Measurements from ENCODE around the gene REXO4. TPM values are rescaled to one million over a fixed set of nuclear protein-coding genes. Genes with fewer than 3 reads are reported as not detected.

REXO4 gene
- polyA plus RNA-seq, 4 donors = 27.7 to 33.4 (median 32.5) TPM

DNA sequence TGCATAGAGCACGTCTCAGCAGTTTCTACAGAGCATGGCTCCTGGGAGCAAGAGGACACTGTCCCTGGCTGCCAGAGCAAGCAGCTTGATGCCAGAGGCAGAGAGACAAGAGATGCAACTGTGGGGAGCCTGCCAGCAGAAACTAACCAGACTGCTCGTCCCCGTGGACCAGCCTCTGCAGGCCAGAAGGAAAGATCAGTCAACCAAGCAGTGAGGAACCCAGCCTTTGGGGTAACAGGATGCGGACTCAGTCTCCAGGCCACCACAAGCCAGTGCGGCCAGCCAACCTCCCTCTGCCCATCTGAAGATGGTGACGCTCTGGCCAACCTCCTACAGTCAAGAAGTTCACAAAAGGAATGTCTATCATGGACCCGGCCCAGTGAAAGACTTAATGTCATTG lies 45.7 kb downstream of the REXO4 start:
- DNase-seq (ENCODE audit: low read depth in 4 of 4, low spot score in 2 of 4) = no peak

DNA sequence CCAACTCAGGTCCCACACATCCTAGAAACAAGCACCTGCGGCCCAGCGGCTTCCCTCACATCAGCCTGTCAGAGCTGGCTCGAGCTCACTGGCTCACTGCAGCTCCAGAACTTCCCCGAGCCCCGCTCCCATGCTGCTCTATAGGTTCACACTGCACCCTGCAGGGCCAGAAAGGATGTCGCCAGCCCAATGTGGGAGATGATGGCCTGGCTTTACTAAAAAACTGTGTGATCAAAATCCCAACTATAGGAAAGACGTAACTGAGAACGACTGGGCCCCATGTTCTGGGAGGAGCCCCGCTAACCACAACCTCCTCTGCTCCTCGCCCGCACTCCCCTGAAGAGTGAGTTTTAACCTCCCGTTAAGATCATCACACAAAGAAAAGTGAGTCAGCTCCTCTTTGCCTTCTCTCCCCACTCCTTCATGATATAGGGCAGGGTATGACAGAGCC lies 46.5 kb downstream of the REXO4 start:
- DNase-seq (ENCODE audit: low read depth in 4 of 4, low spot score in 2 of 4) = no peak

DNA sequence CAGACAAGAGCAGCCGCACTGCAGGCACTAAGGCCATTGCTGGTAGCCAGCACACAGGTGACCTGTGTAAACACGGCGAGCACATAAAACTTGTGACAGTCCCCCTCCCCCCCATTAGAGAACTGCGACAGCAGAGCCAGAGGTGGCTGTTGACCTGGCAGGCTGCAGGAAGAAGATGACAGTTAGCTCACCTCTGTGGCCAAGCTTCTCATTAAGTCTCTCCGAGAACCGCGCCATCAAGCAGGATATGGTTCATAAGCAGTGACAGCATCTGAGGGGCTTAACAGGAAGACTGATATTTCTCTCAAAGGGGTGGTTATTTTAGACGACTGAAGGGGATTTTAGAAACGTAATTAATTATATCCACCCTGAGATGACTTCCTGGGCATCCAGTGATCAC lies 47.1 kb downstream of the REXO4 start:
- DNase-seq (ENCODE audit: low read depth in 4 of 4, low spot score in 2 of 4) = no peak

DNA sequence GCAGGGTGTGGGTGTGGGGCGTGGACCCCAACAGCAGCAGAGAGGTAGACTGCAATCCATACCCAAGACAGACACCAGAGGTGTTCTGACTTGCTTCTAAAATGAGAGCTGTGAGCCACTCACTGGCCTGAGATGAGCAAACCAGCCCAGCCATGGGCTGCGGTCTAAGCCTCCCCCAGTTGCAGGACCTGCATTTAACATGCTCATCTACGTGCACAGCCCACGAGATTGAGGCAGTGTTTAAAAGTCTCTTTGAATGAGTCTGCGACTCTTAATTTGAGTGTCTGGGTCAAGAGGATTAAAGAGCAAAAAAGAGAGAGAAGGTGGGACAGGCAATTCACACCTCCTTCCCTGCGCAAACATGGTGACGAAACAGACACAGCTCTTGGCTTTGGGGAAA lies 47.9 kb downstream of the REXO4 start:
- DNase-seq (ENCODE audit: low read depth in 4 of 4, low spot score in 2 of 4) = no peak

DNA sequence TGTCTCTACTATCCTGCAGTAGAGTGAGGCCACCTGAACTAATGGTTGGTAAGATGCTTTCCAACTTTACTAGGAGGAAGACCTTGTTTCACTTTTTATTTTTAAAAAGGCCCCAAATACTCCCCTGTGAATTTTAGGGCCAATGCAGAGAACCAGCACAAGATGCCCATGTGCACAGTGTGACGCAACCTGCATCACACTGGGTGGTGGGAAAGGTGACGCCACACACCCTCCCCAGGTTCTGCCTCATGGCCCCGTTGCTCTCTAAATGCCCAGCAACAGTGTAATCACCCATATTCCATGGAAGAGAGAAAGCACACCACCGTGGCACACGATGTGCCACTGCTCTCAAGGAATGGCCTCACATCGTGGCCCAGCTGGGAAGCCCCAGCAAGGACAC lies 48.4 kb downstream of the REXO4 start:
- no peak for DNase-seq (ENCODE audit: low read depth in 4 of 4, low spot score in 2 of 4)

DNA sequence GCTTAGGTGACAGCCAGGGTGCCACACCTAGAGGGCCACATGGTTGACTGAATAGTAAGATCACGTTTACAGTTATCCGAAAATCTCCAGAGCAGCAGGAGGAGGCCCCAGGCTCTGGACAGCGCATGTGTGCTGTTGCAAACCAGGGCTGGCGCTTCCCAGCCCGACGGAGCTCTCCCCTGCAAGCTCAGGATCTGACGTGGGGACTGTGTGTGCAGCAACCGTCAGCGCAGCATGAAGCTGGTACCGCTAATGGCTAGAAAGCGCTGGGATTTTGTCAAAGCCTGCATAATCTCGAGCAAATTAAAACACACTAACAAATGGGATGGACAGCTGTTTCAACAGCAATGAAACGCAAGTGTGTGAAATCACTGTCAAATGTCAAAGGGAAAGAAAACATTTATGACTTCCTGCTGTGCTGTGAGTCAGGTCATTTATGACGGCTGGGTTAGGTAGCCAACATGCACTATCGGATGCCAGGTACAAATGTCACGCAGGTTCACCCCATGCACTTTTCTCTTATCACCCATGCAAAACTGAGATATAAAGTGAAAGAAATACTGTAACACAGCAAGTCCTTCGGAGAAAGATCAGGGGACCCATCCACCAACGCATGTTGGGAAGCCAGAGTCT lies 49.4 kb downstream of the REXO4 start:
- DNase-seq (ENCODE audit: low read depth in 4 of 4, low spot score in 2 of 4) = no peak

DNA sequence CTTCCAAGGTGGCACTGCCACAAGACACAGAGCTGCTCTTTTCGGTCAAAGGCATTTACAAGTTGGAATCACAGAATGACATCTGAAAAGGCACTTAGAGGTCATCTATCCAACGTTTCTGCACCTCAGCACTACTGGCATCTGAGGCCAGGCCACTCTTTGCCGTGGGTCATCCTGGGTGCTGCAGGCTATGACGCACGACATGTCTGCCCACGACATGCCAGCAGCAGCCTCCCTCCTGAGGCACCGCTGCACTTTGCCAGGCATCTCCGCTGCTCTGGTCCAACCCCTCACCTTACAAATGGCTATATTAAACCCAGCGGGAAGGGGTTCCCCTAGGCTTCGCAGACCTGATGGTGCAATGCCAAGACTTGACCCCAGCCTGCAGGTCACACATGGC lies 50.0 kb downstream of the REXO4 start:
- DNase-seq (ENCODE audit: low read depth in 4 of 4, low spot score in 2 of 4) = no peak

DNA sequence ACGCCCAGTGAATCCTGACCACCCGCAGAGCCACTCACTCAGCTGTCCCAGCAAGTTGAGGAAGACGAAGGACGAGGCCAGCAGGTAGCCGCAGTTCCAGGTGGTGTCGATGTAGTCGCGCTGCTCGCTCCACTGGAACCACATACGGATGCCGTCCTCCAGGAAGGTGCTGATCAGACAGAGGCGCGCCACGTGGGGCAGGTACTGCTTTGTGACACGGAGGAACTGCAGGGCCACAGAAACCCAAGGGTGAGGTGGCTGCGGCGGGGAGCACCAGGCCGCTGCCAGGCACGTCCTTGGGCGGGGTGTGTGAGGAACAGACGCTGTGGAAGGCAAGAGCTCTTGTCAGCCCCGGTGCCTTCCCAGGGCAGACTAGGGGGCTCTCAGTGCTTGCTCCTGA lies 50.6 kb downstream of the REXO4 start:
- DNase-seq (ENCODE audit: low read depth in 4 of 4, low spot score in 2 of 4) = no peak

DNA sequence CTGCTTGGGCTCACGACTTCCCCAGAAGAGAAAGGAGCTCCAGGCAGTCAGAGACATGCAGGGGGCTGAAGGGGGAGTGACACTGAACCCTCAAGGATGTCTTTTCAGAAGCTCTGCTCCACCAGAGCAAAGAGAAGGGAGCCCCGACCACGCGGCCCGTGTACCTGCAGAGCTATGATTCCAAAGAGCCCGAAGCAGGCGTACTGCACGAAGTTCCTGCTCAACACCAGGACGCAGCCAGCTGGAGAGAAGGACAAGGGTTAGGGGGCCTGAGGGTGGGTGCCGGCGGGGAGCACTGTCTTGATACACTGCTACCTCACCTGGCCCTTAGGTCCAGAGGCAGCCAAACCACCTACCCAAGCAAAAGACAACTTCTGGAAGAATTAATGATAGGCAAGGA lies 51.4 kb downstream of the REXO4 start:
- no peak for DNase-seq (ENCODE audit: low read depth in 4 of 4, low spot score in 2 of 4)

DNA sequence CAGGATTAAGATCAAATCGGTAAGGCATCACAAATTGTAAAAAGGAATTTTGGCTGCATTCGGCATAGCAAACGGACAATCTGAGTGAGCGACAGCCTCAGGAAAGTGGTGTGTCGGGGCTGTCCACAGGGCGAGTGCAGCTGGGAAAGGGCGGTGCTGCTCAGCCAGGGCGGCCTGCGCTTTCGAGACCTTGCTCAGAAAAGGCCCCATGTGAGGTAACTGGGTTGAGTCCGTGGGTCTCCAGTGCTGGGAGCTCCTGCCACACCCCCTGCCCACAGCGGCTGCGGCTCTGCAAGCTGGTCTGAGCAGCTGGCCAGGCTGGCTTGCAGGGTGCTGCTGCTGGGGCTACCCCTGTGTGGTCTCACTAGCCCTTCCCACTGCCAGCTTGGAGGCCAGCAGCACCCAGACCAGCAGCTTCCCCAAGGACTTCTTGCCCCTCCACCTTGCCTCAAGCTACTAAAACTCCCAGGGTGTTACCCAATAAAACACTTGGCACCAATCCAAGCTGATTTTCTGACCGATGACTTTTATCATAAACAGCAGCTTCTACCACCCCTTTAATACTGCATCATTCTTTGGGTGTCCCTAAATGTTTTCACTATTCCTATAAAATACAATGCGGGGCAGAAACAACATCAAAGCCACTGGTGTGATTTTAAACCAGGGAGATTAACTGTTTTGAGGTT lies 55.3 kb downstream of the REXO4 start:
- DNase-seq (ENCODE audit: low read depth in 4 of 4, low spot score in 2 of 4) = no peak

DNA sequence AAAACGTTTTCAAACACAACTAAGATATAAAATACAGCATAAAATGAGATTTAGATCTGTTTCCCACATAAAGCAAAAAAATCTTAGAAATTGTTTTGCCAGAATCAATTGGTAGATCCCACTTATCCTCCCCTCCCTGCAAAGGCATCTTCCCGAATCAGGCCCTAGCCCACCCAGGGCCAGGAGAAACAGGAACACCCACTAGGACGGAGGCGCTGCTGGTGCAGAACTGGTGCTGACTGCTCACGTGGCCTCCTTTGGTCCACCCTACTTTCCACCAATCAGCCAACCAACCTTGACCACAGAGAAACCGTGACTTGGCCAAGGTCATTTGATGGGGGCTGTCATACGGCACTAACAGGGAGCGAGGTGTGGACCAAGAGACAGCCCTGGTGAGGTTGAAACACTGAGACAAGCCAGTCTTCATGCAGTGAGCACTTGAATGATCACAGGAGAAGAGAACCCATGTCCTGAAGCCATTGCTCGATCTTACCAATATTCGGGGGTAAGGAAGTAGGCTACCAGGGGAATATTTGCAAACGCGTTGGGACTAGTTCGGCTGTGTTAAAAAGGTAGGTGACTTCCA lies 56.2 kb downstream of the REXO4 start:
- no peak for DNase-seq (ENCODE audit: low read depth in 4 of 4, low spot score in 2 of 4)

DNA sequence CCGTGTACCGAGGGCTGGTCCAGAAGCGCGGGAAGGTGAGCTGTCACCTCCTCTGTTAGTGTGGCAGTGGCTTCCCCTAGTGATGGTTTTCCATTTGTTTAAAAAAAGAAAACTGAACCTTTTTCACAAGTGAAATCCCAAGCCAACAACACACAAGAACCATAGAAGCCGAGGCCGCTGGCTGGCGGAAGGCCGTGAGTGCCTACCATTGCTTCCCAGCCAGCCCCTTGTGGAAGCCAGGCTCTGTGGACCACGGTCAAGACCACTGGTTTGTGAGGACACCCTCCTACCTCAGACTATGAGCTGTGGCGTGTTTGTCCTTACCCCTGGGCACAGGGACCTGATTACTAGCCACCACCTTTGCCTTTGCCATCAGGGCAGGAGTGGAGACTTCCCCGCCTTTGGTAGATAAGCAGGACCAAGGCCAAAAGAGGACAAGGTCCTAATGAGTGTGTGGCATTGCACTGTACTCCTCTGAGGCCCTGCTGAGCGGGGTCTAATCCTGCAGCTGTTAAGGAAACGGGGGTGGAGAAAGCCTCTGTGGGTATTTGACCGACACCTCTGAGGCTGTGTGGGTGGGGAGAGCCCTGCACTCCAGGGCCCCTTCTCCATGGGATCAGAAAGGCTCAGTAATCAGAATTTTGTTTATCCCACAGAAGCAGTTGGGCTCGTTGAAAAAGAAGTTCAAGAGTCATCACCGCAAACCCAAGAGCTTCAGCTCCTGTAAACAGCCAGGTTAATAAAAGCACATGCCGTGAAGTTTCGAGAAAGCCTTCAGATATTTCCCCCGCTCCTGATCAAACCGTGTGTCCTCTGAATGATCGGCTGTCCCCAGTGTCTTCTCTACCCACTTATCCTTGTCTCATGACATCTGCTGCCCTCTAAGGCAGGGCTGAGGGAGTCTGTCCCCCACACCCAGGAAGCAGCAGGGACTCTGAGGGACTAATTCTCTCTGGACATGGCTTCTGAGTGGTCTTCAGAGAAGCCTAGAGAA lies 57.1 kb downstream of the REXO4 start:
- no peak for DNase-seq (ENCODE audit: low read depth in 4 of 4, low spot score in 2 of 4)

DNA sequence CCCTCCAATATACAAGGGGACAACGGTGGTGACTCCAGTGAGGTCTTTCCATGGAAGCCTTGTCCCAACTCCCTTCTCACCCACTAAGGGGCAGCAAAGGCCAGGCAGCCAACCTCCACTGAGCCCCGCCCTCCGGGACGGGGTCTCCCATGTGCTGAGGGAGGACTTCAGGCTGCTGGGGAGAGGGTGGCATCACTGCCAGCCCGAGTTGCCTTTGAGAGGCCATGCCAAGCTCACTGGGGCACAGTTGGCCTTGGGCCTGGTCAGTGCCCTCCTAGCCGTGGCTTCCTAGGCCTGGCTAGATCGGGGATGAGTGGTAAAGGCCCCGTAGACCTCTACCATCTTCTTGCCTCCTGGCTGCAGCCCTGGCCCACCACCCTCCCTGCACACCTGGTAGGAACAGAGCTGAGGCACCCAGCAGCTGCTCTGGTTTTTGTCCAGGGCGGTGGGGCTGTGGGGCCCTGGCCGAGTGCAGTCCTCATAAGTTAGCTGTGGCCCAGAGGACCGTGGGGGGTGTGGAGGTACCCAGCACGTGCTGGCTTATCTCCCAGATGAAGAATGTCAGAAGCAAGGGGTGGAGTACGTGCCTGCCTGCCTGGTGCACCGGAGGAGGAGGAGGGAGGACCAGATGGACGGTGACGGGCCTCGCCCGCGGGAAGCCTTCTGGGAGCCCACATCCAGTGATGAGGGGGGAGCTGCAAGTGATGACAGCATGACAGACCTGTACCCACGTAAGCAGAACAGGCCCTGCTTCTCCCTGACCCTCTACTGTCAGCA lies 58.2 kb downstream of the REXO4 start:
- no peak for DNase-seq (ENCODE audit: low read depth in 4 of 4, low spot score in 2 of 4)

DNA sequence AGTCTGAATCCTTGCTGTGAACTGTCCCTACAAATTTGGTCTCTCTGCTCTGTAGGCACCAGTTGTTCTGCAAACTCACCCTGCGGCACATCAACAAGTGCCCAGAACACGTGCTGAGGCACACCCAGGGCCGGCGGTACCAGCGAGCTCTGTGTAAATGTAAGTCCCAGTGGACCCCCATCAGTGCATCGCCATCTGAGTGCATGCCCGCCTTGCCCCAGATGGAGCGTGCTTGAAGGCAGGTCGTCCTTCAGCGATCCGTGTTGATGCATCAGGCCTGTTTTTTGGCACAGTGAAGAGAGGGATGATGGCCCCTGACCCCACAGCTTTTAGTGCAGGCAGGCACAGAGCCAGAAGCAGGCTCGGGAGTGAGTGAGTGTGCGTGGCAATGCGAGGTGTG lies 60.2 kb downstream of the REXO4 start:
- no peak for DNase-seq (ENCODE audit: low read depth in 4 of 4, low spot score in 2 of 4)

DNA sequence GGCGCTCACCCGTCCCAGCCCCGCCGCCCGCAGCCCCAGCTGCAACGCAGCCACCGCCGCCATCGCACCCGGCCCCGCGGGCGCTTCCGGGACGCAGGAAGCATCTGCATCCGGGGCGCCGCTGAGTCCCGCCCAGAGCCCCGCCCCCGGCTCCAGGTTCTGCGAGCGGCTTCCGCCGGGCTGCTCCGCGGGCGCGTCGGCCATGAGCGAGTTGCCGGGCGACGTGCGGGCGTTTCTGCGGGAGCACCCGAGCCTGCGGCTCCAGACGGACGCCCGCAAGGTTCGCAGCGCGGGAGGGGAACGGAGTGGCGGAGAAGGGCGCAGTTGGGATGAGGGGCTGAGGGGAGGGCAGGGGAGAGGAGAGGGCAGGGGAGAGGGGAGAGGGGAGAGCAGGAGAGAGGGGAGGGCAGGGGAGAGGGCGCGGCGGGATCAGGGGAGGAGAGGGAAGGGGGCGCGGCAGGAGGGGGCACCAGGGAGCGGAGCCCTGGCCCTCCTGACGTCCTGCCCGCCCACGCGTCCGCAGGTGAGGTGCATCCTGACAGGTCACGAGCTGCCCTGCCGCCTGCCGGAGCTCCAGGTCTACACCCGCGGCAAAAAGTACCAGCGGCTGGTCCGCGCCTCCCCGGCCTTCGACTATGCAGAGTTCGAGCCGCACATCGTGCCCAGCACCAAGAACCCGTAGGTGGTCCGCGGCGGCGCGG lies 61.3 kb downstream of the REXO4 start, which contains the start of the genes SURF1 and SURF2:
TSS of gene SURF1 (minus strand) at position 97 of the 701 bp plus-strand sequence. CDS start at position 63, 34 bp downstream.
TSS of gene SURF2 (plus strand) at position 160 of the 701 bp plus-strand sequence. CDS start at position 203, 43 bp downstream.
- DNase-seq (ENCODE audit: low read depth in 4 of 4, low spot score in 2 of 4) = peak in 1 of 4 donors; percentile 75

Measured in left renal cortex interstitium (tissue), 4 donors.